GM18505 (cell line): ENCODE results near the gene RALGPS1.

Experiments used
- ATAC-seq: cut with Tn5 transposase; IDR thresholded peaks from one replicate; pipeline ENCODE4 v1.9.1; 2021; ENCODE audit not compliant: unreplicated experiment
- POLR2A ChIP-seq: IDR thresholded peaks from 4 replicates; pipeline ENCODE4 v1.6.1; 2011; ENCODE audit warnings: borderline replicate concordance; ENCODE audit not compliant: insufficient read depth, insufficient read length; ENCODE audit errors: extremely low read depth

RALGPS1 gene

GRCh38 chr9:127067603-127068220, 153.1 kb downstream of the RALGPS1 start:
- no peak for TF ChIP-seq POLR2A
- no peak for ATAC-seq

- TF ChIP-seq POLR2A, result no peak
- ATAC-seq, result no peak
These were observed 160.3 kb downstream of the RALGPS1 start for GRCh38 chr9:127074561-127075548.

- no peak for TF ChIP-seq POLR2A
- no peak for ATAC-seq
These were observed 161.2 kb downstream of the RALGPS1 start for GRCh38 chr9:127075624-127076372.

- ATAC-seq, result no peak
- TF ChIP-seq POLR2A, result no peak
These were observed 162.5 kb downstream of the RALGPS1 start for GRCh38 chr9:127076860-127077643.

- no peak for TF ChIP-seq POLR2A
- ATAC-seq, result no peak
These were observed 163.0 kb downstream of the RALGPS1 start for GRCh38 chr9:127077644-127077946.

GRCh38 chr9:127078336-127078735, 163.8 kb downstream of the RALGPS1 start:
- ATAC-seq, result no peak
- no peak for TF ChIP-seq POLR2A

GRCh38 chr9:127078988-127079387, 164.4 kb downstream of the RALGPS1 start:
- TF ChIP-seq POLR2A, result no peak
- no peak for ATAC-seq

GRCh38 chr9:127079446-127080140, 165.0 kb downstream of the RALGPS1 start:
- no peak for ATAC-seq
- no peak for TF ChIP-seq POLR2A

- no peak for TF ChIP-seq POLR2A
- ATAC-seq, result no peak
These were observed 166.9 kb downstream of the RALGPS1 start for GRCh38 chr9:127081250-127082185.

- no peak for TF ChIP-seq POLR2A
- ATAC-seq, result no peak
These were observed 168.8 kb downstream of the RALGPS1 start for GRCh38 chr9:127083138-127083980.
